ENCODE results near the gene TCOF1. TPM values are rescaled to one million over a fixed set of nuclear protein-coding genes. Genes with fewer than 3 reads are reported as not detected.

TCOF1 gene
- total RNA-seq, 1 donor from 2014 or later = 65.3 TPM

DNA sequence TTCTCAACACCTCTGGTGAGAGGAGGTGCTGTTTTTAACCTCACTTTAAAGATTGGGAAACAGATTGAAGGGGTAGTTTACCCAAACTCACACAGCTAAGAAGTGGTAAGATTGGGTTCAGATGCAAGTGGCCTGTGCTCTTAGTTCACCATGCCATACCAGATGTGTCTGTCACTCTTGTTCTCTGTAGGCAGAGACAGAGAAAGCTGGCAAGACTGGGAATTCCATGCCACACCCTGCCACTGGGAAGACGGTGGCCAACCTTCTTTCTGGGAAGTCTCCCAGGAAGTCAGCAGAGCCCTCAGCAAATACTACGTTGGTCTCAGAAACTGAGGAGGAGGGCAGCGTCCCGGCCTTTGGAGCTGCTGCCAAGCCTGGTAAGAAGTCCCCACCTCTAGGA, 11.0 kb downstream of the TCOF1 start:
- TF ChIP-seq, protein P1, sequence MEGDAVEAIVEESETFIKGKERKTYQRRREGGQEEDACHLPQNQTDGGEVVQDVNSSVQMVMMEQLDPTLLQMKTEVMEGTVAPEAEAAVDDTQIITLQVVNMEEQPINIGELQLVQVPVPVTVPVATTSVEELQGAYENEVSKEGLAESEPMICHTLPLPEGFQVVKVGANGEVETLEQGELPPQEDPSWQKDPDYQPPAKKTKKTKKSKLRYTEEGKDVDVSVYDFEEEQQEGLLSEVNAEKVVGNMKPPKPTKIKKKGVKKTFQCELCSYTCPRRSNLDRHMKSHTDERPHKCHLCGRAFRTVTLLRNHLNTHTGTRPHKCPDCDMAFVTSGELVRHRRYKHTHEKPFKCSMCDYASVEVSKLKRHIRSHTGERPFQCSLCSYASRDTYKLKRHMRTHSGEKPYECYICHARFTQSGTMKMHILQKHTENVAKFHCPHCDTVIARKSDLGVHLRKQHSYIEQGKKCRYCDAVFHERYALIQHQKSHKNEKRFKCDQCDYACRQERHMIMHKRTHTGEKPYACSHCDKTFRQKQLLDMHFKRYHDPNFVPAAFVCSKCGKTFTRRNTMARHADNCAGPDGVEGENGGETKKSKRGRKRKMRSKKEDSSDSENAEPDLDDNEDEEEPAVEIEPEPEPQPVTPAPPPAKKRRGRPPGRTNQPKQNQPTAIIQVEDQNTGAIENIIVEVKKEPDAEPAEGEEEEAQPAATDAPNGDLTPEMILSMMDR (conservative IDR thresholded peaks at IDR 0.05) = no peak
- no peaks in the 10 kb centered on the region for H3K27me3 Mint-ChIP-seq
- no peaks in the 10 kb centered on the region for H3K4me1 Mint-ChIP-seq (ENCODE audit: unreplicated experiment)
- no peak overlapping the region for H3K4me3 Mint-ChIP-seq
- H3K36me3 Mint-ChIP-seq = peaks cover 12% of the 10 kb centered on the region
- H3K27ac Mint-ChIP-seq = no peak overlapping the region
- no peaks in the 10 kb centered on the region for H3K9me3 Mint-ChIP-seq
- DNase-seq (ENCODE audit: extremely low spot score, unreplicated experiment) = no peak

DNA sequence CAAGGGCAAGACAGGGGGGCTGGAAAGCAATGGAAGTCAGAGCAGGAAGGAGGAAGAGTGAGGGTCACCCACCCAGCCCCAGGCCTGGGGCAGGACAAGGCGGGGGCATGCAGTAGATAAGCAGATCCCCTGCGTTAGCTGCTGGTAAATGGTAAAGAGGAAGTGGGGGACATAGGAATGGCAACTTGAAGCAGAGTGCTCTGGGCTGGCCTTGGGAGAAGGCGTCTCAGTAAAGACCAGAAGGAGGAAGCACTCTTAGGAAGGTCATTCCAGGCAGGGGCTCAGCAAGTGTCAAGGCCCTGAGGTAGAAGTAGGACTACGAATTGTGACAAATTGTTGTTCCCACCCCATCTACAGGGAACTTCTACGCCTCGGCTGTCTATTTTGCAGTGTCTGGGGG, 15.1 kb downstream of the TCOF1 start:
- H3K9me3 Mint-ChIP-seq = no peaks in the 10 kb centered on the region
- TF ChIP-seq, protein P1 (conservative IDR thresholded peaks at IDR 0.05) = no peak
- no peak overlapping the region for H3K4me3 Mint-ChIP-seq
- peaks cover 19% of the 10 kb centered on the region for H3K36me3 Mint-ChIP-seq
- H3K4me1 Mint-ChIP-seq (ENCODE audit: unreplicated experiment) = peaks cover 10% of the 10 kb centered on the region
- H3K27ac Mint-ChIP-seq = no peak overlapping the region
- no peak for DNase-seq (ENCODE audit: extremely low spot score, unreplicated experiment)
- H3K27me3 Mint-ChIP-seq = no peaks in the 10 kb centered on the region

DNA sequence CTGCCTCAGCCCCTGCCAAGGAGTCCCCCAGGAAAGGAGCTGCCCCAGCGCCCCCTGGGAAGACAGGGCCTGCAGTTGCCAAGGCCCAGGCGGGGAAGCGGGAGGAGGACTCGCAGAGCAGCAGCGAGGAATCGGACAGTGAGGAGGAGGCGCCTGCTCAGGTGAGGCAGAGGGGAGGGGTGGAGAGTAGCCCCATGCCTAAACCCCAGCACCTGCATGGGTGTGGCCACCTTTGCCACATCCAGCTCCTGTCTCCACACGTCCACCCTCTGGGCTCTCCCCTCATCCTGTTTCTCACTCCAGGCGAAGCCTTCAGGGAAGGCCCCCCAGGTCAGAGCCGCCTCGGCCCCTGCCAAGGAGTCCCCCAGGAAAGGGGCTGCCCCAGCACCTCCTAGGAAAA, 17.2 kb downstream of the TCOF1 start:
- Mint-ChIP-seq H3K4me1 (ENCODE audit: unreplicated experiment) (peaks cover 18% of the 10 kb centered on the region), H3K27me3 (no peaks in the 10 kb centered on the region), H3K36me3 (peaks cover 37% of the 10 kb centered on the region), H3K9me3 (no peaks in the 10 kb centered on the region), H3K27ac (no peak overlapping the region), H3K4me3 (no peak overlapping the region)
- TF ChIP-seq, protein P1 (conservative IDR thresholded peaks at IDR 0.05) = no peak
- no peak for DNase-seq (ENCODE audit: extremely low spot score, unreplicated experiment)

DNA sequence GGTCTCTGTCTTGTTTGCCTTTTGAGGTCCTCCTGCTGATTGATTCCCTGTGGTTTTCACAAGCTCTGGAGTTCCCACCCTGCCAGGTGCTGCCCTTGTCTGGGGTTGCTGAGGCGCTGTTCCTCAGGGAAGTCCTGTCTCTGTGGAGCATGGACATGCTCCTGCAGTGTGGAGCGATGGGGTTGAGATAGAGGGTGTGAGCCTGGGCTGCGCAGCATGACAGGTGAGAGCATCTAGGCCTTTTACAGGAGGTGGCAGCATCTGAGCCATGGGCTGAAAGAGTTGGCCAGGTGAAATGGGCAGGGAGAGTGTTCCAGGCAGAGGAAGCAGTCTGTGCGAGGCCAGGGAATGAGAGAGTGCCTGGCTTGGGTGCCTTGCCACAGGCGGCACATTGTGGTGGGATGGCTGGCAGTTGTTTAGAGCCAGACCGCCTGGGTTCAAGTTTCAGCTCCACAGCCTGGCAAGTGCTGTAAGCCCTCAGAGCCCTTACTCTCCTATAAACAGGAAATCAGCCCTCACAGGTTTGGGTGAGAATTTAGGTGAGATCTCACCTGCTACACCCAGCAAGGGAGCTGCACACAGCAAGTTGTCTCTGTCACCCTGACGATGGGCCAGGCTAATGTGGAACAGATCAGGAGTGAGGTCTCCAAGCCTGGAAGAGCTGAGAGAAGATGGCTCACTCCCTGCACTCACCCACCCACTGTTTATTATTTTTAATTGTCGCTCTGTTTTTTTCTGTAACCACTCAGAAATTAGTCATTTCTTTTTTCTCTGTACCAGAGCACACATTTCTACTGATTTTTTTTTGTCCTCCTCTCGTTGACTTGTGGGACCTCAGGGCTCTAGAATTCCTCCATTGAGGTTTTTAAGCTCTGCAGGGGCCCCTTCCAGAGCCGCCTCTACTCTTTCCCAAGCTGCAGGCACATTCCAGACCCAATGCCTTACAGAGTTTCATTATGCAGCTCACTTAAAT, 19.6 kb downstream of the TCOF1 start:
- TF ChIP-seq, protein P1 (conservative IDR thresholded peaks at IDR 0.05) = no peak
- Mint-ChIP-seq H3K9me3 (no peaks in the 10 kb centered on the region), H3K27me3 (no peaks in the 10 kb centered on the region), H3K36me3 (peaks cover 29% of the 10 kb centered on the region), H3K4me1 (ENCODE audit: unreplicated experiment) (peaks cover 18% of the 10 kb centered on the region), H3K27ac (peak overlapping the region; percentile 82), H3K4me3 (no peak overlapping the region)
- DNase-seq (ENCODE audit: extremely low spot score, unreplicated experiment) = no peak

DNA sequence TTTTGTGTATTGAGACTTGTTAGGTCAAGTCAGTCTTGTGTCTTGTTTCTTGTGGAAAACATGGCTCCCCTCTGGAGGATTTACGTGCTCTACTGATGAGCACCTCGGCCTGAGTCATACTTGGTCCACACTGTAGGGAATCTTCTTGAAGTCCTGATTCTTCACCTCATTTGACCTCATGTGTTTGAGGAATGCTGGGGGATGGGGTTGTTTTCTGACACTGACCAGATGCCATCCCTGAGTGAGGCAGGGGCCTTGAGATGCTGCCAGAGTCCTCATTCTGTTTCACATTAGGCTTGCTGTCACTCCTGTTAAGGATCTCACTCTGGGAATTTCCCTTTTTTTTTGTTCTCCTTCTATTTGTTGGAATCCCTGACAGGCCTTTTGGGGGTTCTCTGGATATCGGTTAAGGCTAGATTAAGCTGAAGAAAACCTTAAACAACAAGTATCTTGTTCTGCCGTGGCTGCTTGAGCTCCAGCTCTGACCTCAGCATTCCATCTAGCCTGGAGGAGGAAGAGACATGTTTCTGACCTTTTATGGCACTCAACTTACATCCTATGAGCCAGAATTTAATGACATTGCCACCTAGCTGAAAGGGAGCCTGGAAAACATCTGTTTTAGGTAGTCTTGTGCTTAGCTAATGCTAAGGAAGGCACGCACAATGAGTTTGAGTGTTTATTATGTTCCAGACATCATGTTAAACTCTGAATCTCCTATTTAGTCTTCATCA, 20.6 kb downstream of the TCOF1 start:
- H3K27ac Mint-ChIP-seq = peak overlapping the region; percentile 82
- peaks cover 29% of the 10 kb centered on the region for H3K36me3 Mint-ChIP-seq
- peaks cover 18% of the 10 kb centered on the region for H3K4me1 Mint-ChIP-seq (ENCODE audit: unreplicated experiment)
- H3K27me3 Mint-ChIP-seq = no peaks in the 10 kb centered on the region
- H3K9me3 Mint-ChIP-seq = no peaks in the 10 kb centered on the region
- peak overlapping the region; percentile 56 for H3K4me3 Mint-ChIP-seq
- no peak for DNase-seq (ENCODE audit: extremely low spot score, unreplicated experiment)
- TF ChIP-seq, protein P1 (conservative IDR thresholded peaks at IDR 0.05) = no peak

Measured in type B pancreatic cell (in vitro differentiated cells).